ENCODE measurements around the gene ANO9.

ANO9 gene

DNA sequence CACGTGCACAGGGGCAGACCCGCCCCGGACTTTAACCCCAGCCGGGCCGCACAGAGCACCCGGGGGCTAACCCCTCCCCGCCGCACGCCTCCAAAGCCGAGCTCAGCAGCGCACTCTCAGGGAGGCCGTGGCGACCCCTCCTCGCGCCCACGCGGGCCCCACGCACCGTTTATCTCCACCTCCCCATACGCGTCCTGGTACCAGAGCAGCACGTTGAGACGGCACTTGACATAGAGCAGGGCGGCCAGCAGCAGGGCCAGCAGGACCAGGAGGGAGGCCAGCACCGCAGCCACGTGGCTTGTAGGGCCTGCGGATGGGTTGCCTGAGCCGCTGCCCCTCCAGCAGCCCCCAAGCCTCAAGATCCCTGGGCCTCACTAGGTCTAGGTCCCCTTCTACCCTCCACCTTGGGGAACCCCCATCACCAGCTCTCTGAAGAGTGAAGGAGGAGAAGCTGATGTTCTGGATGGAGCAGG is 34.1 kb downstream of the ANO9 start:
- Histone ChIP-seq H4K8ac (ENCODE audit: low read depth, low read length) (peak overlapping the region; percentile 32), H3K79me1 (ENCODE audit: low read length) (peaks cover 4% of the 10 kb centered on the region), H3K23ac (ENCODE audit: low read length) (no peak overlapping the region), H3K79me2 (ENCODE audit: control insufficient read depth, insufficient read depth, low read length, poor library complexity) (peaks cover 3% of the 10 kb centered on the region), H3K9me3 (ENCODE audit: insufficient read depth, low read depth, low read length) (no peaks in the 10 kb centered on the region), H3K4me1 (ENCODE audit: control insufficient read depth in 1 of 2, insufficient read depth in 2 of 2, low read length in 2 of 2) (peaks cover 15 to 18% of the 10 kb centered on the region in 2 experiments), H3K4ac (ENCODE audit: low read depth, low read length) (no peak overlapping the region), H4K12ac (ENCODE audit: low read depth, low read length) (no peak overlapping the region), H3K27ac (ENCODE audit: low read depth, low read length) (no peak overlapping the region), H3K18ac (ENCODE audit: low read length) (no peak overlapping the region), H2AFZ (ENCODE audit: insufficient read depth, low read length, poor library complexity) (no peak overlapping the region), H2BK5ac (ENCODE audit: low read depth, low read length, poor library complexity) (no peak overlapping the region), H3K14ac (ENCODE audit: low read length) (no peak overlapping the region), H3K4me3 (ENCODE audit: low read depth, low read length) (no peak overlapping the region), H3K36me3 (ENCODE audit: control insufficient read depth in 1 of 2, insufficient read depth in 2 of 2, low read length in 2 of 2) (peaks cover 29 to 32% of the 10 kb centered on the region in 2 experiments), H2BK12ac (ENCODE audit: low read length) (no peak overlapping the region), H4K91ac (ENCODE audit: low read depth, low read length) (no peak overlapping the region), H3K4me2 (ENCODE audit: low read length) (no peak overlapping the region), H3K9ac (ENCODE audit: low read length) (no peak overlapping the region), H2AK5ac (ENCODE audit: low read length) (no peak overlapping the region), H3K27me3 (ENCODE audit: insufficient read depth, low read length) (no peaks in the 10 kb centered on the region), H2BK120ac (ENCODE audit: insufficient read depth, low read length, poor library complexity) (no peak overlapping the region)
- DNase-seq = no peak
- WGBS (ENCODE audit: extremely low coverage, insufficient coverage, insufficient read length) = no CpG with 5 or more reads among the region's 28 CpGs

DNA sequence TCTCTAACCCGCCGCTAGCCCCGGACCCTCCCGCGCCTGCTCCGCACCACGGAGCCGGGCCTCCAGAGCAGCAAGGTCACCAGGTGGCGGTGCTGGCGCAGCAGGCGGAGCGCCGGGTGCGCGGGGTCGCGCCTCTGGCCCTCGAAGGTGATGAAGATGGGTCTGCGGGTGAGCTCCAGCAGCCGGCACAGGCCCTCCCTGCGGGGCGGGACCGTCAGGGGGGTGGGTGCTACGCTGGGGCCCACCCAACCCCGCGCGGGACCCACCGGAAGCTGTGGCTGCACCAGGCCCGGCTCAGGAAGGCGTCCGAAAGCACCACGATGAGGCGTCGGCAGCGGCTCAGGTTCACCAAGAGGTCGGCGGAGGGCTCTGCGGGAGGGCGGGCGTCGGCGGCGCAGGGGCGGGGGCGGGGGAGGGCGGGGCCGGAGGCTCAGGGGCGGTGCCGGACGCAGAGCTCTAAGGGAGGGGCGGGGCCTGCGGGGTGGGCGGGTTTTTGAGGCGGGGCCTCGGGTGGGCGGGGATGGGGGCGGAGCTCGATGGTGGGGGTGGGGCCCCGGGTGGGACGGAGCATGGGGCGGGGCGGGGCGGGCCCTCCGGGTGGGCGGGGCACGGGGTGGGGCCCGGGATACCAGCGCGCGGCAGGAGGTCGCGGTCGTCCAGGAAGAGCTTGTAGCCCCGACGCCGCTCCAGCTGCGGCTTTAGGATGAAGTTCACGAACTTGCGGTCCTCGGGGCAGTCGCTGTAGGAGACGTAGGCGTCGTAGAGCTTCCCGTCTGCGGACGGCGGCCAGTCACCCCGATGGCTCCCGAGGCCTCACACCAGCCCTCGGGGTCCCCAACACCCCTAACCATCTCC is 34.8 kb downstream of the ANO9 start:
- Histone ChIP-seq H3K36me3 (ENCODE audit: control insufficient read depth in 1 of 2, insufficient read depth in 2 of 2, low read length in 2 of 2) (peaks cover 29 to 32% of the 10 kb centered on the region in 2 experiments), H3K79me2 (ENCODE audit: control insufficient read depth, insufficient read depth, low read length, poor library complexity) (peaks cover 3% of the 10 kb centered on the region), H3K4me3 (ENCODE audit: low read depth, low read length) (peak overlapping the region; percentile 59), H2BK5ac (ENCODE audit: low read depth, low read length, poor library complexity) (peak overlapping the region; percentile 70), H3K23ac (ENCODE audit: low read length) (no peak overlapping the region), H2AK5ac (ENCODE audit: low read length) (peak overlapping the region; percentile 39), H3K27ac (ENCODE audit: low read depth, low read length) (peak overlapping the region; percentile 27), H2BK120ac (ENCODE audit: insufficient read depth, low read length, poor library complexity) (no peak overlapping the region), H3K14ac (ENCODE audit: low read length) (peak overlapping the region; percentile 36), H2AFZ (ENCODE audit: insufficient read depth, low read length, poor library complexity) (no peak overlapping the region), H3K79me1 (ENCODE audit: low read length) (peaks cover 4% of the 10 kb centered on the region), H3K4me2 (ENCODE audit: low read length) (peak overlapping the region; percentile 67), H3K9me3 (ENCODE audit: insufficient read depth, low read depth, low read length) (no peaks in the 10 kb centered on the region), H4K8ac (ENCODE audit: low read depth, low read length) (peak overlapping the region; percentile 70), H4K12ac (ENCODE audit: low read depth, low read length) (peak overlapping the region; percentile 11), H3K27me3 (ENCODE audit: insufficient read depth, low read length) (no peaks in the 10 kb centered on the region), H2BK12ac (ENCODE audit: low read length) (no peak overlapping the region), H3K4ac (ENCODE audit: low read depth, low read length) (no peak overlapping the region), H3K4me1 (ENCODE audit: control insufficient read depth in 1 of 2, insufficient read depth in 2 of 2, low read length in 2 of 2) (peaks cover 15 to 18% of the 10 kb centered on the region in 2 experiments), H4K91ac (ENCODE audit: low read depth, low read length) (peak overlapping the region; percentile 13), H3K18ac (ENCODE audit: low read length) (no peak overlapping the region), H3K9ac (ENCODE audit: low read length) (no peak overlapping the region)
- DNase-seq = peak; percentile 75 to 88
- WGBS (ENCODE audit: extremely low coverage, insufficient coverage, insufficient read length) = no CpG with 5 or more reads among the region's 91 CpGs

DNA sequence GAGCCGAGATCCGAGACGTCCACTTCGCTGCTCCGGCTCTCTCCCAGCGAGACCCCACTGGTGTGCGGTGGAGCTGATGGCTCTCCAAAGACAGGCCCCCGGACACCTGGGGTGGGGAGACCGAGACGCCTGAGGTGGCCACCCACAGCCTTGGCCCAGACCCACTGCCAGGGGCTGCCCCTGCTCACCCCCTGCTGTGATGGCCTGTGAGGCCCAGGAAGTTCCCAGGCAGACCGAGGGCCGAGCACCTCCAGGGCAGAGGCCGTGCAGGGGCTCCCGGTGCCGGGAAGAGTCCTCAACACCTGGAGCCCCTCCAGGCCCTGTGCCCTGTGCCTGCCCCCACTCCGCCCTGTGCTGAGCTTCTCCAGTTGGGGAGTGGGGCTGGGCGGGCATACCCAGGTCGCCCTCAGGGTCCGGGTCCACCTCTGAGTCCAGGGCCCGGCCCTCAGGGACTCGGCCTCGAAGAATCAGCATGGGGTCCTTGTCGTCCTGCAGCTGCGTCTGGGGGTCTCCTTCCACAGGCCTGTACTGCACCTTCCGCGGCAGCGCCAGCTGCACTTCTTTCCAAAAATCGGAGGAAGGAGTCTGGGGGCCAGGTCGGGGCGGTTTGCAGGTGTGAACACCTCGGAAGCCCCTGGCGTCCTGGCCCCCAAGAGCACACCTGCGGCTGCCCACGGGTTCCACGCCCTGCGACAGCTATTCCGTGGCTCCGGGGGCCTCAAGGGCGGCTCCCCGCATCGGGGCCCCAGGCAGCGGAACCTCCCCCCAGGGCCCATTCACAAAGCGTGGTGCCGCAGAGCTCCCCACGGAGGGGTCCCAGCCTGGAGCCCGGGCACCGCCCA is 35.6 kb downstream of the ANO9 start:
- Histone ChIP-seq H3K27me3 (ENCODE audit: insufficient read depth, low read length) (no peaks in the 10 kb centered on the region), H4K91ac (ENCODE audit: low read depth, low read length) (peak overlapping the region; percentile 13), H3K18ac (ENCODE audit: low read length) (no peak overlapping the region), H3K36me3 (ENCODE audit: control insufficient read depth in 1 of 2, insufficient read depth in 2 of 2, low read length in 2 of 2) (peaks cover 29 to 32% of the 10 kb centered on the region in 2 experiments), H3K9ac (ENCODE audit: low read length) (no peak overlapping the region), H2BK5ac (ENCODE audit: low read depth, low read length, poor library complexity) (peak overlapping the region; percentile 70), H3K4me2 (ENCODE audit: low read length) (peak overlapping the region; percentile 67), H2BK12ac (ENCODE audit: low read length) (no peak overlapping the region), H3K79me1 (ENCODE audit: low read length) (peaks cover 4% of the 10 kb centered on the region), H3K4me3 (ENCODE audit: low read depth, low read length) (no peak overlapping the region), H2AFZ (ENCODE audit: insufficient read depth, low read length, poor library complexity) (no peak overlapping the region), H3K23ac (ENCODE audit: low read length) (no peak overlapping the region), H3K9me3 (ENCODE audit: insufficient read depth, low read depth, low read length) (no peaks in the 10 kb centered on the region), H2AK5ac (ENCODE audit: low read length) (peak overlapping the region; percentile 39), H3K4me1 (ENCODE audit: control insufficient read depth in 1 of 2, insufficient read depth in 2 of 2, low read length in 2 of 2) (peaks cover 15 to 18% of the 10 kb centered on the region in 2 experiments), H2BK120ac (ENCODE audit: insufficient read depth, low read length, poor library complexity) (no peak overlapping the region), H3K79me2 (ENCODE audit: control insufficient read depth, insufficient read depth, low read length, poor library complexity) (peaks cover 3% of the 10 kb centered on the region), H4K8ac (ENCODE audit: low read depth, low read length) (peak overlapping the region; percentile 70), H4K12ac (ENCODE audit: low read depth, low read length) (peak overlapping the region; percentile 2), H3K27ac (ENCODE audit: low read depth, low read length) (peak overlapping the region; percentile 27), H3K14ac (ENCODE audit: low read length) (peak overlapping the region; percentile 36), H3K4ac (ENCODE audit: low read depth, low read length) (no peak overlapping the region)
- no CpG with 5 or more reads among the region's 47 CpGs for WGBS (ENCODE audit: extremely low coverage, insufficient coverage, insufficient read length)
- DNase-seq = no peak

DNA sequence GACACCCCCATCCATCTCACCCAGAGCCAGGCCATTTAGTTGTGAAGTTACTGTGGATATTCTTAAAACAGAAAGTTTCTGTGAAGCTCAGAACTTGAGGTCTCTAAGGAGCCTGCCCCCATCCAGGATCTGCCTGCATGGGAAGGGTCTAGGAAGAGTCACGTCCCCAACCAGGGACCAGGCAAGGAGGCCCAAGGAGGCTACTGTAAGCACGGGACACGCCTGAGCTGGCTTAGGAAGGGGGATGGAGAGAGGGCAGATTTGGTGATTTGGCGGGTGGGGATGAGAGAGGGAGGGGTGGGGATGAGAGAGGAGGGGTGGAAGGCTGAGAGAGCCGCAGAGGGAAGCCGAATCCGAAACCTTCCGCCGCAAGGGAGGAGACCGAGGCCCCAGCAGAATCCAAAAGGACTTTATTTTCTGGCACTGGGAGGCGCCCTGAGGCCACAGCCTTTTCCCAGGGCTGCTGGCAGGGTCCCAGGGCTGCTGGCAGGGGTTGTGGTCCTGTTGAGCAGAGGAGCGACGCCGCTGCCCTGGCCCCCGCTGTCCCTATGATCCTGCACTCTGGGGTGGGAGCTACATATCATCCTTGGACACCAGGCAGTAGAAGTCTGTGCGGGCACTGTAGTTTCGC is 36.4 kb downstream of the ANO9 start:
- no peak for DNase-seq
- Histone ChIP-seq H2AK5ac (ENCODE audit: low read length) (no peak overlapping the region), H3K14ac (ENCODE audit: low read length) (no peak overlapping the region), H3K4ac (ENCODE audit: low read depth, low read length) (no peak overlapping the region), H3K27ac (ENCODE audit: low read depth, low read length) (no peak overlapping the region), H2BK5ac (ENCODE audit: low read depth, low read length, poor library complexity) (no peak overlapping the region), H2BK120ac (ENCODE audit: insufficient read depth, low read length, poor library complexity) (no peak overlapping the region), H3K79me1 (ENCODE audit: low read length) (peaks cover 4% of the 10 kb centered on the region), H3K18ac (ENCODE audit: low read length) (no peak overlapping the region), H3K4me1 (ENCODE audit: control insufficient read depth in 1 of 2, insufficient read depth in 2 of 2, low read length in 2 of 2) (peaks cover 15 to 18% of the 10 kb centered on the region in 2 experiments), H3K36me3 (ENCODE audit: control insufficient read depth in 1 of 2, insufficient read depth in 2 of 2, low read length in 2 of 2) (peaks cover 30 to 33% of the 10 kb centered on the region in 2 experiments), H2BK12ac (ENCODE audit: low read length) (no peak overlapping the region), H4K8ac (ENCODE audit: low read depth, low read length) (no peak overlapping the region), H2AFZ (ENCODE audit: insufficient read depth, low read length, poor library complexity) (no peak overlapping the region), H3K23ac (ENCODE audit: low read length) (no peak overlapping the region), H3K79me2 (ENCODE audit: control insufficient read depth, insufficient read depth, low read length, poor library complexity) (peaks cover 3% of the 10 kb centered on the region), H3K4me3 (ENCODE audit: low read depth, low read length) (no peak overlapping the region), H3K9ac (ENCODE audit: low read length) (no peak overlapping the region), H3K4me2 (ENCODE audit: low read length) (no peak overlapping the region), H3K9me3 (ENCODE audit: insufficient read depth, low read depth, low read length) (peaks cover under 1% of the 10 kb centered on the region), H4K12ac (ENCODE audit: low read depth, low read length) (no peak overlapping the region), H4K91ac (ENCODE audit: low read depth, low read length) (no peak overlapping the region), H3K27me3 (ENCODE audit: insufficient read depth, low read length) (no peaks in the 10 kb centered on the region)
- no CpG with 5 or more reads among the region's 17 CpGs for WGBS (ENCODE audit: extremely low coverage, insufficient coverage, insufficient read length)
